ENCODE results near the gene TRAPPC11.

- TF ChIP-seq SMC3 (IDR thresholded peaks at IDR 0.05; ENCODE audit: low read depth, low read length) (no peak), CTCF (conservative IDR thresholded peaks at IDR 0.05; ENCODE audit: low read depth, low read length) (no peak), POLR2A (IDR thresholded peaks at IDR 0.05; ENCODE audit: low read depth, low read length) (no peak), ELK1 (IDR thresholded peaks at IDR 0.05; ENCODE audit: borderline replicate concordance, low read depth, low read length) (no peak), USF2 (IDR thresholded peaks at IDR 0.05; ENCODE audit: low read depth, low read length) (no peak), CHD1 (IDR thresholded peaks at IDR 0.05; ENCODE audit: low read depth, low read length) (no peak), RCOR1 (IDR thresholded peaks at IDR 0.05; ENCODE audit: insufficient replicate concordance, low read length) (no peak), CEBPB (IDR thresholded peaks at IDR 0.05; ENCODE audit: low read depth, low read length) (no peak), BHLHE40 (IDR thresholded peaks at IDR 0.05; ENCODE audit: low read depth, low read length) (no peak)
Observed at GRCh38 chr4:183698909-183699308, 39.8 kb downstream of the TRAPPC11 start.
